Osteoblast (primary cell): Measurements from ENCODE around the gene CLSTN2. TPM values are rescaled to one million over a fixed set of nuclear protein-coding genes. Genes with fewer than 3 reads are reported as not detected.

ENCODE experiments used
- DNase-seq: peaks from one replicate; pipeline ENCODE4 v3.0.0; 2011; ENCODE audit warnings: low spot score, mixed read lengths; ENCODE audit not compliant: insufficient read length; ENCODE audit errors: missing footprints
- H2AFZ ChIP-seq: 2 replicates; pipeline ENCODE4 v1.6.0; 2011; ENCODE audit warnings: mild to moderate bottlenecking, low read length
- H3K27ac ChIP-seq: 2 replicates; pipeline ENCODE4 v1.5.1; 2011; ENCODE audit warnings: mild to moderate bottlenecking, low read depth, low read length, moderate library complexity
- H3K27me3 ChIP-seq: 2 replicates; pipeline ENCODE4 v1.6.0; 2012; ENCODE audit warnings: mild to moderate bottlenecking, control low read depth, inconsistent platforms, low read length, moderate library complexity; ENCODE audit not compliant: insufficient read depth
- H3K36me3 ChIP-seq: 2 replicates; pipeline ENCODE4 v1.5.1; 2011; ENCODE audit warnings: mild to moderate bottlenecking, low read length, control low read depth, moderate library complexity; ENCODE audit not compliant: insufficient read depth
- H3K4me1 ChIP-seq: 2 replicates; pipeline ENCODE4 v1.5.1; 2011; ENCODE audit warnings: mild to moderate bottlenecking, low read length, control low read depth, moderate library complexity; ENCODE audit not compliant: insufficient read depth
- H3K4me2 ChIP-seq: 2 replicates; pipeline ENCODE4 v1.6.0; 2011; ENCODE audit warnings: mild to moderate bottlenecking, low read length; ENCODE audit not compliant: insufficient read depth
- H3K4me3 ChIP-seq: fragments of 200-600 bp; sonication (generic); 3 replicates; pipeline ENCODE4 v1.5.1; 2012; ENCODE audit warnings: mild to moderate bottlenecking, low read length, inconsistent platforms; ENCODE audit not compliant: insufficient read depth
- H3K79me2 ChIP-seq: 2 replicates; pipeline ENCODE4 v1.6.0; 2012; ENCODE audit warnings: mild to moderate bottlenecking, low read length, control low read depth, inconsistent platforms; ENCODE audit not compliant: insufficient read depth
- H3K9me3 ChIP-seq: 2 replicates; pipeline ENCODE4 v1.5.1; 2011; ENCODE audit warnings: low read depth, low read length, control low read depth
- H4K20me1 ChIP-seq: 2 replicates; pipeline ENCODE4 v1.6.0; 2012; ENCODE audit warnings: mild to moderate bottlenecking, low read length, control low read depth; ENCODE audit not compliant: insufficient read depth
- CTCF ChIP-seq: IDR thresholded peaks from 2 replicates; pipeline ENCODE4 v1.5.1; 2011; ENCODE audit warnings: mild to moderate bottlenecking, low read depth, low read length, moderate library complexity; ENCODE audit errors: extremely low read depth
- total RNA-seq: library from RNA; depleted of rRNA; stranded (reverse); fragments of >200 nt; gene quantifications from 2 replicates; pipeline ENCODE4 v1.2.3, GENCODE V29; 2012

Gene CLSTN2
- total RNA-seq, 1 donor: under 0.01 TPM

- no peak overlapping the region for H3K4me2 ChIP-seq
- no peaks in the 10 kb centered on the region for H3K9me3 ChIP-seq
- no peak overlapping the region for H2AFZ ChIP-seq
- TF ChIP-seq CTCF: no peak
- peaks cover 10% of the 10 kb centered on the region for H3K4me1 ChIP-seq
- no peak for DNase-seq
- H3K4me3 ChIP-seq: no peak overlapping the region
- H4K20me1 ChIP-seq: no peaks in the 10 kb centered on the region
- H3K36me3 ChIP-seq: no peaks in the 10 kb centered on the region
- H3K79me2 ChIP-seq: no peaks in the 10 kb centered on the region
- H3K27me3 ChIP-seq: no peaks in the 10 kb centered on the region
- no peak overlapping the region for H3K27ac ChIP-seq
These were observed 243.0 kb downstream of the CLSTN2 start for GRCh38 chr3:140177943-140178342.

GRCh38 chr3:140178482-140178881, 243.5 kb downstream of the CLSTN2 start:
- no peak for TF ChIP-seq CTCF
- H3K4me1 ChIP-seq: peaks cover 10% of the 10 kb centered on the region
- no peaks in the 10 kb centered on the region for H3K36me3 ChIP-seq
- no peak overlapping the region for H3K4me2 ChIP-seq
- no peak overlapping the region for H3K4me3 ChIP-seq
- no peaks in the 10 kb centered on the region for H3K27me3 ChIP-seq
- H2AFZ ChIP-seq: no peak overlapping the region
- H4K20me1 ChIP-seq: no peaks in the 10 kb centered on the region
- no peaks in the 10 kb centered on the region for H3K79me2 ChIP-seq
- H3K27ac ChIP-seq: no peak overlapping the region
- DNase-seq: no peak
- H3K9me3 ChIP-seq: no peaks in the 10 kb centered on the region

GRCh38 chr3:140180603-140181002, 245.6 kb downstream of the CLSTN2 start:
- no peaks in the 10 kb centered on the region for H3K36me3 ChIP-seq
- H3K27me3 ChIP-seq: peaks cover 4% of the 10 kb centered on the region
- no peak for DNase-seq
- H3K4me2 ChIP-seq: no peak overlapping the region
- H2AFZ ChIP-seq: no peak overlapping the region
- H3K4me3 ChIP-seq: no peak overlapping the region
- H3K4me1 ChIP-seq: peaks cover 10% of the 10 kb centered on the region
- H4K20me1 ChIP-seq: no peaks in the 10 kb centered on the region
- H3K9me3 ChIP-seq: no peaks in the 10 kb centered on the region
- no peak overlapping the region for H3K27ac ChIP-seq
- no peaks in the 10 kb centered on the region for H3K79me2 ChIP-seq
- no peak for TF ChIP-seq CTCF

- Histone ChIP-seq H3K9me3 (no peaks in the 10 kb centered on the region), H3K36me3 (no peaks in the 10 kb centered on the region), H3K4me2 (no peak overlapping the region), H3K4me1 (peaks cover 15% of the 10 kb centered on the region), H3K4me3 (no peak overlapping the region), H2AFZ (no peak overlapping the region), H4K20me1 (no peaks in the 10 kb centered on the region), H3K79me2 (no peaks in the 10 kb centered on the region), H3K27me3 (peaks cover 4% of the 10 kb centered on the region), H3K27ac (no peak overlapping the region)
- TF ChIP-seq CTCF: no peak
- DNase-seq: no peak
These were observed 250.4 kb downstream of the CLSTN2 start for GRCh38 chr3:140185375-140185774.
